Fibroblast of lung (primary cell): ENCODE measurements around the gene TSLP. TPM values are rescaled to one million over a fixed set of nuclear protein-coding genes. Genes with fewer than 3 reads are reported as not detected.

Experiments
- DNase-seq, 2 donors: peaks; one replicate each; pipeline versions ENCODE4 v3.0.0 to v3.0.0-alpha.2; 2010; ENCODE audit warnings: low read depth in 2 of 2
- H2AFZ ChIP-seq: 2 replicates; pipeline ENCODE4 v1.5.1; 2012; ENCODE audit warnings: low read length, control low read depth, inconsistent platforms
- H3K27ac ChIP-seq: 2 replicates; pipeline ENCODE4 v1.5.1; 2011; ENCODE audit warnings: low read length, control low read depth; ENCODE audit not compliant: insufficient read depth
- H3K27me3 ChIP-seq: 2 replicates; pipeline ENCODE4 v1.5.1; 2011; ENCODE audit warnings: mild to moderate bottlenecking, low read length; ENCODE audit not compliant: control insufficient read depth, insufficient read depth
- H3K36me3 ChIP-seq: 2 replicates; pipeline ENCODE4 v1.5.1; 2011; ENCODE audit warnings: low read length; ENCODE audit not compliant: control insufficient read depth, insufficient read depth
- H3K4me1 ChIP-seq: 2 replicates; pipeline ENCODE4 v1.5.1; 2011; ENCODE audit warnings: low read length; ENCODE audit not compliant: control insufficient read depth, insufficient read depth; ENCODE audit errors: extremely low read depth
- H3K4me2 ChIP-seq: 2 replicates; pipeline ENCODE4 v1.5.1; 2011; ENCODE audit warnings: low read length, control low read depth; ENCODE audit not compliant: insufficient read depth; ENCODE audit errors: extremely low read depth
- H3K4me3 ChIP-seq, 4 experiments: fragments of 200-600 bp in 1 of 4; sonication (generic) in 1 of 4; replicated peaks in 1 of 4; 2 replicates each; pipeline ENCODE4 v1.5.1; 2011 to 2016; ENCODE audit warnings: low read length in 4 of 4, low read depth in 3 of 4, mild to moderate bottlenecking in 3 of 4, control low read depth in 2 of 4, inconsistent platforms in 1 of 4, mixed read lengths in 1 of 4; ENCODE audit not compliant: insufficient read depth in 1 of 4; ENCODE audit errors: control extremely low read depth in 1 of 4
- H3K79me2 ChIP-seq: 2 replicates; pipeline ENCODE4 v1.5.1; 2012; ENCODE audit warnings: mild to moderate bottlenecking, low read length, inconsistent platforms; ENCODE audit not compliant: control insufficient read depth, insufficient read depth
- H3K9ac ChIP-seq: 2 replicates; pipeline ENCODE4 v1.5.1; 2011; ENCODE audit warnings: mild to moderate bottlenecking, low read length, control low read depth; ENCODE audit not compliant: insufficient read depth
- H3K9me3 ChIP-seq: 2 replicates; pipeline ENCODE4 v1.5.1; 2012; ENCODE audit warnings: low read depth, low read length; ENCODE audit not compliant: control insufficient read depth, insufficient read depth
- H4K20me1 ChIP-seq: 2 replicates; pipeline ENCODE4 v1.5.1; 2011; ENCODE audit warnings: low read length; ENCODE audit not compliant: control insufficient read depth, insufficient read depth; ENCODE audit errors: extremely low read depth
- EZH2 ChIP-seq: IDR thresholded peaks from 2 replicates; pipeline ENCODE4 v1.5.1; 2012; ENCODE audit warnings: low read length, control low read depth, mild to moderate bottlenecking; ENCODE audit errors: missing control alignments
- polyA plus RNA-seq, 2 donors: library from polyadenylated mRNA; depleted of rRNA in 1 of 2; stranded (reverse) in 1 of 2; unstranded in 1 of 2; fragments of >200 nt; gene quantifications; 2 replicates each; pipeline ENCODE4 v1.2.1, GENCODE V29; 2011 to 2012; ENCODE audit warnings: missing spikeins in 1 of 2
- total RNA-seq: library from RNA; depleted of rRNA; stranded (reverse); fragments of >200 nt; gene quantifications from 2 replicates; pipeline ENCODE4 v1.2.1, GENCODE V29; 2014
- TF ChIP-seq, protein P1 (sequence below), 2 donors: IDR thresholded peaks in 1 of 2; conservative IDR thresholded peaks in 1 of 2; 1 replicate in 1 of 2; 2 replicates in 1 of 2; pipeline ENCODE4 v1.5.1; 2011 to 2012; ENCODE audit warnings: low read length in 2 of 2, control low read depth in 1 of 2, inconsistent platforms in 1 of 2, low read depth in 1 of 2, mild to moderate bottlenecking in 1 of 2

Gene TSLP
- total and polyA plus RNA-seq, 2 donors (not counting 1 experiment from before 2014, with no cell fraction given): 4.6 to 18.7 TPM

DNA sequence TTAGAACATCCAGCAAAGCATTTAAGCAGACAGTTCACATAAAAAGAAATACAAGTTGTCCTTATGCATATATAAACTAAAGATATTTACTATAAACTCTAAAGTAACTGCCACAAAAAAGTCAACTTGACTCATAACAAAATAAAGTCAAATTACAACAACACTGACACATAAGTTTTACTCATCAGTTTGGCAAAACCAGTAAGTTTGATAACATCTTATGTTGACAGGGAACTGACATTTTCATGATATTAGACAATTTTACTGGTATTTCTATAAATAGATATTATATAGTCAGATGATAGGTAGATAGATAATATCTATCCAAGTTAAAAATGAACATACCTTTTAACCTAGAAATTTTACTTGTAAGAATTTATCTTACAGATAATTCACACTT, 9.9 kb upstream of the TSLP start:
- no peak for DNase-seq
- no peak overlapping the region for H3K27ac ChIP-seq

DNA sequence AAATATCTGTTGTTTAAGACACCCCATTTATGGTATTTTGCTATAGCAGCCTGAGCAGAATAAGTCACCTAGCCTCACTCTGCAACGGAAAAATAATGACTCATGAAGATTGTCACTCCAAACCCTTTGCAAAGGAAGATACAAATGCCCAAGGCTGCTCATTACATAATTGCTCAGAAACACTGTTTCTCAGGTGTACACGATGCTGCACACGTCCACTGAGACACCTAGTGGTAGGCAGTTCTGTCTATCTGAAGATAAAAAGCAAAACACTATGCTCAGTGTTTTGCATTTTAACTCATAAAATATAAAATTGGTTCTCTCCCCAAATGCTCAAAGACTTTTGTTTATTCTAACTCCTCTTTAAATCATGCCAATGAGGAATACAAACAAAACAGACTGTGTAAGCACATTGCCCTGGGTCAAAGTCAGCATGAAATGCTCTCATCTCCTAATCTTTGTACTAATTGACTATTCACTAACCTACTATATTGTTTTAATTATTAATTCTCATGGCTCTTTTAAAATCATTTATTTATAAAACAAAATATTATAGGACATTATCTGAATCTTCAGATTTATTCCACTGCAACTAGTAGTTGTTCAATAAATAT, 7.7 kb upstream of the TSLP start:
- no peaks in the 10 kb centered on the region for H4K20me1 ChIP-seq
- no peak for TF ChIP-seq EZH2
- TF ChIP-seq, protein P1, sequence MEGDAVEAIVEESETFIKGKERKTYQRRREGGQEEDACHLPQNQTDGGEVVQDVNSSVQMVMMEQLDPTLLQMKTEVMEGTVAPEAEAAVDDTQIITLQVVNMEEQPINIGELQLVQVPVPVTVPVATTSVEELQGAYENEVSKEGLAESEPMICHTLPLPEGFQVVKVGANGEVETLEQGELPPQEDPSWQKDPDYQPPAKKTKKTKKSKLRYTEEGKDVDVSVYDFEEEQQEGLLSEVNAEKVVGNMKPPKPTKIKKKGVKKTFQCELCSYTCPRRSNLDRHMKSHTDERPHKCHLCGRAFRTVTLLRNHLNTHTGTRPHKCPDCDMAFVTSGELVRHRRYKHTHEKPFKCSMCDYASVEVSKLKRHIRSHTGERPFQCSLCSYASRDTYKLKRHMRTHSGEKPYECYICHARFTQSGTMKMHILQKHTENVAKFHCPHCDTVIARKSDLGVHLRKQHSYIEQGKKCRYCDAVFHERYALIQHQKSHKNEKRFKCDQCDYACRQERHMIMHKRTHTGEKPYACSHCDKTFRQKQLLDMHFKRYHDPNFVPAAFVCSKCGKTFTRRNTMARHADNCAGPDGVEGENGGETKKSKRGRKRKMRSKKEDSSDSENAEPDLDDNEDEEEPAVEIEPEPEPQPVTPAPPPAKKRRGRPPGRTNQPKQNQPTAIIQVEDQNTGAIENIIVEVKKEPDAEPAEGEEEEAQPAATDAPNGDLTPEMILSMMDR (conservative IDR thresholded peaks at IDR 0.05 in 1 of 2, IDR thresholded peaks at IDR 0.05 in 1 of 2; ENCODE audit: low read depth in 1 of 2, low read length in 2 of 2): peak; percentile 43 to 48
- H3K4me3 ChIP-seq: no peak overlapping the region
- H3K9me3 ChIP-seq: no peaks in the 10 kb centered on the region
- H3K9ac ChIP-seq: no peak overlapping the region
- no peaks in the 10 kb centered on the region for H3K27me3 ChIP-seq
- H2AFZ ChIP-seq: no peak overlapping the region
- DNase-seq: peak; percentile 14 to 26
- H3K79me2 ChIP-seq: no peaks in the 10 kb centered on the region
- H3K27ac ChIP-seq: no peak overlapping the region
- H3K4me2 ChIP-seq: no peak overlapping the region
- H3K4me1 ChIP-seq: no peaks in the 10 kb centered on the region
- H3K36me3 ChIP-seq: no peaks in the 10 kb centered on the region

More for the DNA sequence above, 9.9 kb upstream of the TSLP start:
- Histone ChIP-seq H3K36me3 (no peaks in the 10 kb centered on the region), H3K79me2 (no peaks in the 10 kb centered on the region), H3K4me2 (no peak overlapping the region), H4K20me1 (no peaks in the 10 kb centered on the region), H3K9me3 (no peaks in the 10 kb centered on the region), H3K9ac (no peak overlapping the region), H2AFZ (no peak overlapping the region), H3K4me1 (no peaks in the 10 kb centered on the region), H3K4me3 (no peak overlapping the region), H3K27me3 (no peaks in the 10 kb centered on the region)
- TF ChIP-seq EZH2: no peak
- TF ChIP-seq, protein P1 (conservative IDR thresholded peaks at IDR 0.05 in 1 of 2, IDR thresholded peaks at IDR 0.05 in 1 of 2; ENCODE audit: low read depth in 1 of 2, low read length in 2 of 2): no peak

DNA sequence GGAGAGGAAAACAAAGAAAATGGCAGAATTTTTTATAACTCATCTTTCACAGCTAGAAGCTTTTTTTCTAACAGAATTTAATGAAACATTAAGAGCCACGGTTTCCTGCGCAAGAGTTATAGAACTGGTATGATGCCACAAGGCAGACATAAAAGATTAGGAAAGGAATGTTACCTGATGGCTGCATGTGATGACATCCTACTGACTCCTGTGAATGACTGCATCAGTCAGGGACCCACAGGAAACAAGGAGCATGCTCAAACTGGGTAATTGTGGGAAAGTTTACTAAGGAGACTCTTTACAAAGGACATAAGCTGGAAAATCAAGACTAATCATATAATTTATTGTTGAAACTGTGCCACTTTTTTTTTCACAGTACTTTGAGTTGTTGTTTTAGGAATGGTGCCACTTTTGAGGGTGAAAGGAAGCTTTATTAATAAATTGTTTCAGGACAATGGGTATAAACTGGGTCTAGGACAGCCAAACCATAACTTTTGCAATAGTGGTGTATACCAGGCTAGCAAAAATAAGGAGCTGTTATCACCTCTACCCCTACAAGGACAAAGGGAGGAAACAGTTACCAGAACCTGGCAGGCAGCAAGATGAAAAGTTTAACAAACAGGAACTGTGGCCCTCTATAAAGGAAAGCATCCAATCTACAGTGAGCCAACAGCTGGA, 5.1 kb upstream of the TSLP start:
- Histone ChIP-seq H3K9me3 (no peaks in the 10 kb centered on the region), H3K4me3 (no peak overlapping the region), H3K27ac (no peak overlapping the region), H3K79me2 (no peaks in the 10 kb centered on the region), H3K4me2 (no peak overlapping the region), H4K20me1 (no peaks in the 10 kb centered on the region), H2AFZ (no peak overlapping the region), H3K36me3 (no peaks in the 10 kb centered on the region), H3K9ac (no peak overlapping the region), H3K4me1 (peaks cover 5% of the 10 kb centered on the region), H3K27me3 (no peaks in the 10 kb centered on the region)
- no peak for DNase-seq
- no peak for TF ChIP-seq EZH2
- TF ChIP-seq, protein P1 (conservative IDR thresholded peaks at IDR 0.05 in 1 of 2, IDR thresholded peaks at IDR 0.05 in 1 of 2; ENCODE audit: low read depth in 1 of 2, low read length in 2 of 2): no peak
